HuH-7 (cell line): ENCODE data around the gene ZNF783.
"Not testable (repeated sequence)": the region's sequence is repeated elsewhere in the genome, so short reads cannot be mapped to it uniquely, and the experiment has no call there.

Source experiments
- DNase-seq: peaks from one replicate; pipeline ENCODE4 v3.0.0; 2011; ENCODE audit warnings: low spot score

The ZNF783 gene

DNA sequence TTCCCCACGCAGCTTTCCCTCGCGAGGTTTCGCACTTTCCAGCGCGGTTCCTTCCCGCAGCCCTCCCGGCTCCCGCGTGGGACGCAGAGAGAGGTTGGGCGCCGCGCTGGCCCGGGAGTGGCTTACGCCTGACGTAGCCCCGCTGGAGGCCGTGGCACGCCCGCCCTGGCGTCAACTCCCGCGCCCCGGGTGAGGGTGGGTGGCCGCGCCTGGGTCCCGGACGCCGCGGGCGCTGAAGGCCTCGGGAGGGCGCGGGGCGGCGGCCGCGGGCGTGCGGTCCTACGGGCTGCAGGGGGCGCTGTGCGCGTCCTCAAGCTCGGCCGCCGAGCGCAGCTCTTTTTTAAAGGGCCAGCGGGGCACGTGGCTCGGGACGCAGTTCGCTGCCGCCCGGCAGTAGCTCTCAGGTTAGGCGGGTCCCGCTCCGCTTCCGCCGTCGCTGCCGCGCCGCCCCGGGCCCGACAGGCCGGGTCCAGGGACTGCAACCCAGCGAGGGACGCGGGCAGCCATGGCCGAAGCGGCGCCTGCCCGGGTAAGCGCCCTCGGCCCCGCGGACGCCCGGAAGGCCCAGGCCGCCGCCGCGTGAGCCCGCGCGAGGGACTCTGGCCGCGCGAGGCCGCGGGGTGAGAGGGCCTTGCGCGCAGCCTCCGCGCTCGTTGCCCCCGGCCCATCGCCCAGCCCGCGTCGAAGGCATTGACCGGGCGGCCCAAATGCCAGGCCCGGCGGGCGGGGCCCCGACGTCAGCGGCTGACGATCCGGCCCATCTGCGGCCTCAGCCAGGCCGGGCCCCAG lies at the start of gene ZNF783:
Gene ZNF783, plus strand, starts transcription at position 368 of the 789 bp plus-strand sequence. Its CDS starts 138 bp downstream, at position 506.
- DNase-seq, result peak; percentile 91

DNA sequence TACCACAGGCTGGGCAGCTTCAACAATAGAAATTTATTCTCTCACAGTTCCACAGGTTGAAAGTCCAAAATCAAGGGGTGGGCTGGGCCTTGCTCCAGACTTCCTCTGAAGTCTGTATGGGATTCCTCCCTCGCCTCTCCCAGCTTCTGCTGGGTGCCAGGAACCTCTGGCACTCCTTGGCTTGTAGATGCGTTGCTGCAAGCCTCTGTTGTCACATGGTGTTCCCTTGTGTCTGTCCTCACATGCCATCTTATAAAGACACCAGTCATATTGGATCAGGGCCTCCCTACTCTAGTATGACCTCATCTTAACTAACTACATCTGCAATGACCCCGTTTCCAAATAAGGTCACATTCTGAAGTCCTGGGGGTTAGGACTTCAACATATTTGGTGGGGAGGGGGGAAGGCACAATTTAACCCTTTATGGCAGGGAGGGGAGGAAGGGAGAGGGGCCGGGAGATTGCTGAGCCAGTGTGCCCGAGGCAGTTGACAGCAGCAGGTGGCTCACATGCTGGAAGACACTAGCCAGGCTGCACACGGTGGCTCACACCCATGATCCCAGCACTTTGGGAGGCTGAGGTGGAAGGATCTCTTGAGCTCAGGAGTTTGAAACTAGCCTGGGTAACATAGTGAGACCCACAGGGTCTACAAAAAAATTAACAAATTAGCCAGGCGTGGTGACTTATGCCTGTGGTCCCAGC lies 47.8 kb upstream of the ZNF783 start:
- DNase-seq, result no peak

DNA sequence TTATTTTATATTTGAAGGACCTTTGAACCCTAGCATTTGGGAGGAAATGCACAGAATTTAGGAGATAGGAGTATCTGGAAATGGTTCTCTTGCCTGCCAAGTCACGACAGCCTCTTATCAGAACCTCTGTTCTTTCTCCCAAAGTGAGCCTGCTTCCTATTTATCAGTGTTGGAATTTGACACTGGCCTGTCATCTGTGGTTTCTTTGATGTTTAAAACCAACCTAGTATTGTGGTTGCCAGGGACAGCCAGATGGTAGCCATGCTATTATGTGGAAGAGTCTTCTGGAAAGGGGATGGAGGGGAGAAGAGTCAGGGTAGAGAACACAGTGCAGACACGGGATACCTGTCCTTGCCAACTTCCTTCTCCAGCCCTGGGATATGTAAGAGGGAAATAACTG lies 45.6 kb upstream of the ZNF783 start:
- no peak for DNase-seq

DNA sequence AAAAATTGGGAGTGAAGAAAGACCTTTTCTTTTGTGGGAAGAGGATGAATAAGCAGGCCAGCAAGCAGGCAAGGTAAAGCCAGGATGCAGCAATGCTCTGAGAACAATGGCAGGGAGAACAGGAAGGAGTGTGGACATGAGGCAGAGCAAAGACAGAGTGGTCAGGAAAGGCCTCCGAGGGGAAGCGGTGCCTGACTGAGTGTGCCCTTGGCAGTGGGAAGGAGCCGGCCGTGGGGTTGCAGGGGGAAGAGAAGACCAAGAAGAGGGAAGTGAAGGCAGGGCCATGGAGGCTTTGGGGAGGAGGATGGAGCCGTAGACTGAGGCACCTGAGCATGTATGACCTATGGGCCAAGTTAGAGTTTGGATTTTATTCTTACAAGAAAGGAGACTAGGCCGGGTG lies 44.4 kb upstream of the ZNF783 start:
- DNase-seq, result no peak

DNA sequence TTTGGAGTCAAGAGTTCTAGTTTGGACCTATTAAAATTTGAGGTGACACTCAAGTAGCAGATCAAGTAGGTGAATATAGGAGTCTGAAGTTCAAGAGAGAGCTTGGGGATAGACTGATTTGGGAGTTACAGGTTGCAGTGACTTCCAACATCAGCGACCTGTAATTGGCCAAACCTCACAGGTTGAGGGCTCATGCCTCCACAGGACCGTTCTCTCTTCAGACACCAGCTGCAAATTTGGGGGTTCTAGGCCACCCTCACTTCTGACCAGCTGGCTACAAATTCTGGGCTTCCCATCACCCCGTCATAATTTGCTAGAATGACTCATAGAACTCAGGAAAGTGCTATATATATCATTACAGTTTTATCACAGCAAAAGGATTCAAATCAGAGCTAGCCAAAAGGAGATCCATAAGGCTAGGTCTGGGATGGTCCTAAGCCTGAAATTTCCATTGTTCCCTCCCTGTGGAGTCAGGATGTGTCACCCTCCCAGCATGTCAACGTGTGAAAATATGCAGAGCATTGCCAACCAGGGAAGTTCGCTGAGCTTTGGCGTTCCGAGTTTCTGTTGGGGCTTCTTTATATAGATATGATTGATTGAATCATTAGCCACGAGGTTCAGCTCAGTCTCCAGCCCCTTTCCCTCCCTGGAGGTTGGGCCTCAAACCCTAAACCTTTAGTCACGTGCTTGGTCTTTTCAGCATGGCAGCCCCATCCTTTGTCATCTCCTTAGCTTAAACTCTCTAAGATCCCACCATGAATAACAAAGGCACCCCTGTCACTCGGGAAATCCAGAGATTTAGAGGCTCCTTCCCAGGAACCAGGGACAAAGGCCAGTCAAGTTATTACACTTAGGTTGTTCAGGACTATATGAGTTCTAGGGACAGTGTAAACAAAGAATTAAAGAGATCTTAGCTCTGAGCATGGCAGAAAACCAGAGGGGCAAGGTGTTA lies 43.3 kb upstream of the ZNF783 start:
- no peak for DNase-seq

DNA sequence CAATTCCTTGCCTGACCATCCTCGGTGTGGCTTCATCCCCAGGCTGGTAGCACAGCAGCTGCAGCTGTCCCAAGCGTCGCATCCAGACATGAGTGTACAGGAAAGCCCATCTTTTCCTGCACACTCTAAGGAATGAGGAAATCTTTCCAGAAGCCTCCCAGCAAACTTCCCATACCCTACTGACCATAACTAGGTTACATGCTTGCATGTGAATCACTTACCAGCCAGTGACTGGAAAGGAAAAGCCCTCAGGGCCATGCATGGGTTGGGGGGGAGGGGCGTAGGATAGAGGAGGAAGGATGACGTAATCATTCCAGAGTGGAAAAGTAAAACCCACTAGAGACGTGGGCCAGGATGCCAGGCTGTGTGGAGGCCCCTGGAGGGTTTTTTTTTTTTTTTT lies 41.5 kb upstream of the ZNF783 start:
- DNase-seq, result no peak

DNA sequence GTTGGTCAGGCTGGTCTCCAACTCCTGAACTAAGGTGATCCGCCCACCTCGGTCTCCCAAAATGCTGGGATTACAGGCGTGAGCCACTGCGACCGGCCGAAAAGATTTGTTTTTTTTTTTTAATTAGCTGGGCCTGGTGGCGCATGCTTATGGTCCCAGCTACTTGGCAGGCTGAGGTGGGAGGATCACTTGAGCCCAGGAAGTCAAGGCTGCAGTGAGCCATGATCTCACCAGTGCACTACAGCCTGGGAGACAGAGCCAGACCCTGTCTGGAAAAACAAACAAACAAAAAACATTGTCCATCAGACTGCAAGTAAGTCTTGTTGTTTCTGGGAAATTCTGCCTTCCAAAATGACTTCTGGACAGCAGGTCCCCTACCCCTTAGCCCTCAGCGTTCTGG lies 38.8 kb upstream of the ZNF783 start:
- DNase-seq, result no peak

DNA sequence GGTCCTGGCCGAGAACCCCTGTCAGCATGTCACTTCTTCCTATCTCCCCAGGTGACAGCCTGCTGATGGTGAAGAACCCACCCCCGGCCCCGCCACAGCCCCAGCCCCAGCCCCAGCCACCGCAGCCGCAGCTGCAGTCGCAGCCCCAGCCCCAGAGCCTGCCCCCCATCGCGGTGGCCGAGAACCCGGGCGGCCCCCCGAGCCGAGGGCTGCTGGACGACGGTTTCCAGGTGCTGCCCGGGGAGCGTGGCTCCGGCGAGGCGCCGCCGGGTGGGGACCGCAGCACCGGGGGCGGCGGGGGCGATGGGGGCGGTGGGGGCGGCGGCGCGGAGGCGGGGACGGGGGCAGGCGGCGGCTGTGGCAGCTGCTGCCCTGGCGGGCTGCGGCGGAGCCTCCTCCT lies 38.2 kb upstream of the ZNF783 start:
- no peak for DNase-seq

DNA sequence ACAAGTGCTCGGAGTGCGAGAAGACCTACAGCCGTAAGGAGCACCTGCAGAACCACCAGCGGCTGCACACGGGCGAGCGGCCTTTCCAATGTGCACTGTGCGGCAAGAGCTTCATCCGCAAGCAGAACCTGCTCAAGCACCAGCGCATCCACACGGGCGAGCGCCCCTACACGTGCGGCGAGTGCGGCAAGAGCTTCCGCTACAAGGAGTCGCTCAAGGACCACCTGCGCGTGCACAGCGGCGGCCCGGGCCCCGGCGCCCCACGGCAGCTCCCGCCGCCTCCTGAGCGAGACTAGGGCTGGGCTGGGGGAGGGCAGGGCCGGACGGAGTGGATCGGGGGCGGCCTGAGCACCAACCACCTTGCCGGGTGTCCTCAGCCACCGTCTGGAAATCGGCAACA lies 37.6 kb upstream of the ZNF783 start:
- no peak for DNase-seq

DNA sequence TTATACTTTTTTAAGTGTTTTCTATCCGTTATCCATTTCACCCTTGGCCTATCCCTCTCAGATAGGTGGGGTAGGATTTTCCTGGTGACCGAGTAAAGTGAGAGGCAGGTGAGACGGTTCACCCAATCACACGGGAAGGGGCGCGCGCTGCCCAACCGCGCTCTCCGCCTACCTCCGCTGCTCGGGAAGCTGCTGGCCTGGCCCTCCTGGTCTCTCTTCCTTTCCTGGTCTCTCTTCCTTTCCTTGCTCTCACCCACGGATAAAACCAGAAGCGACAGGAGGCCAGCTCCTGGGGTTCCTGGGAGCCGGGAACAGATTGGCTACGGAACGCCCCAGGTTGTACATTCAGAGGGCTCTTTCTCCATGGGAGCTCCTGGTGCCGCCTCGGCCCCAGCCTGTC lies 36.9 kb upstream of the ZNF783 start:
- no peak for DNase-seq

DNA sequence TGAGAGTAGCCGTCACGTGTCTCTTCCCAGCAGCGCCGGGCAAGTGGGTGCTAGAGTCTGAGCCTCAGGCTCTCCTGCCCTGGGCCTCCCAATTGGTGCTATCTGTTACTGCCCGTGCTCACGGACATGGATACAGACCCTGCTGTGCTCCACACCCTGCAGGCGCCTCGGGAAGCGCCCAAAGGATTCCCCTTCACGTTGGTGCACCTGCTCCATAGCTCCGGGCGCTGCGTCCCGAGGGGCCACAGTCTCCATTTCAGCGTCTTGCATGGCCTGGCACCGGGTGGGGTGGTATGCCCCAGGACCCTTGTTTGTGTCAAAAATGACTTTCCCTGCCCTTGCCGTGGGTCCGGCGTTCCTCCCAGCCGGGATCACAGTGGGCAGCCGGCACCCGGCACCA lies 36.3 kb upstream of the ZNF783 start:
- DNase-seq, result no peak

DNA sequence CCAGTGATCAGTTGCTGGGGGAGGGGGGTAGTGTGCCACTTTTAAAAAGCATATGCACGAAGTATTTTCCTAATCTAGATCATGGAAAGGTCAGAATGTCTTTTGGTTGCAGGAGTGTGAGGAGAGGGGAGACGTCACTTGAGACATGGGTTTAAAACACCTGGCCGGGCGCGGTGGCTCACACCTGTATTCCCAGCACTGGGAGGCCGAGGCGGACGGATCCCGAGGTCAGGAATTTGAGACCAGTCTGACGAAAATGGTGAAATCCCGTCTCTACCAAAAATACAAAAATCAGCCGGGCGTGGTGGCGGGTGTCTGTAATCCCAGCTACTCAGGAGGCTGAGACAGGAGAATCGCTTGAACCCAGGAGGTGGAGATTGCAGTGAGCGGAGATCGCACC lies 35.6 kb upstream of the ZNF783 start:
- DNase-seq, result not testable (repeated sequence)

DNA sequence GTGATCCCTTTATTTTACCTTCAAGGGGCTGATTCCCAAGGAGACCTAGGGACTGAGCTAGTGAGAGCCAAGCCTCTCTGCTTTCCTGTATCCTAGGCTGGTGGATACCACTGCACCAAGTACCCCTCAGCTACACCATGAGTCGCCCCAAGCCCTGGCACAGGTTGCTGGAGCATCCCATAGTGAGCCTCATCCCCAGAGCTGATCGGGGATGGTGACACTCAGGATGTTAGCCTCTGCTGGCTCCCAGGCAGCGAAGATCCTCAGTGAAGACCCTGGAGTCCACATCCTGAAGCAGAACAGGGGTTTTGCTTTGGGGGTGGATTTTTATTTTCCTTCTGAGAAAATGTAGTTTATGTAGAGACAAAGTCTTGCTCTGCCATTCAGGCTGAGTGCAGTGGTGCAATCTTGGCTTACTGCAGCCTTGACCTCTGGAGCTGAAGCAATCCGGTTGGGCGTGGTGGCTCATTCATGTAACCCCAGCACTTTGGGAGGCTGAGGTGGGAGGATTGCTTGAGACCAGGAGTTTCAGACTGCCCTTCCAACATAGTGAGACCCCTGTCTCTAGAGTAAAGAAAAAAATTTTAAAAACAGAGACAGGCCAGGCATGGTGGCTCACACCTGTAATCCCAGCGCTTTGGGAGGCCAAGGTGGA lies 35.0 kb upstream of the ZNF783 start:
- DNase-seq, result no peak

DNA sequence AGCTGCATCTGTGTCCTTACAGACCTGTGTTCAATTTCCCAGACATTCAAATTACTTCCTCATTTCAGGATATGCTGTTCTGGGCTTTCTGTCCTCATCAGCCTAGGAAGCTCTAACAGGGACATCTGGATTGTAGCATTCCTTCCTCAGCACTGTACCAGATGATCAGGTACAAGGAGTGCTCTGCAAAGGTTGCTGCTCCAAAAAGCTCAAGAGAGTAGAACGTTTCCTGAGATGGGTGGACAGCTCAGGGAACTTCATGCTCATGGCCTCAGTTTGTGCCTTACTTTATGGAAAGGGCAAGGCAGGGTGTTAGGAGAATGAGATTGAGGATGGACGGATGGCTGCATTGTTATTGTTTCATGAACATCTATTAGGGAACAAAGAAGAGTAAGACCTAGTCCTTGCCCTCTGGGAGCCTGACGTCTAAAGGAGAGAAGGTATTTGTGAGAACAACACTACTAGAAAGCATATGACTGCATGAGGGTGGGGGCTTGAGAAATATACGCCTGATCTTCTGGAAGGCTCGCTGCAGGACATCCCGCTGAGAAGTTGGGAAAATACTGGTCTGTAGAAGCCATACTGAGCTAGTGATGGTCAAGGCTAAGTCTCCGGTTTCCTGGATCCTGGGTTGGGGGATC lies 33.0 kb upstream of the ZNF783 start:
- DNase-seq, result no peak

DNA sequence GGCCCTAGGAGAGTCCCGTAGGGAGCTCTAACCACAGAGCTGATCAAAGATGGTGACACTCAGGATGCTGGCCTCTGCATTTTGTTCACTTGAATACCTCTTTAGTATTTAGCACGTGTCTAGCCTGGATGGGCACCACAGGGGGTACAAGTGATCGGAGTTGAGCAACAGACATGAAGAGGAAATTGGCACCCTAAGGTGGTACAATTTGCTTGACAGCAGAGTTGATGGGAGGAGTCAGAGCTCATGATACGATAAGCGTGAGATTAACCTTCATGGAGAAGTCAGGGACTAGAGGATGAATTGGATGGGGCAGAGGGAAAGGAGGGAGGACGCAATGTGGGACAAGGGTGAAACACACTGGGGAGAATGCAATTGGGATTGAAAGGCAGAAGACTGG lies 32.5 kb upstream of the ZNF783 start:
- DNase-seq, result no peak

DNA sequence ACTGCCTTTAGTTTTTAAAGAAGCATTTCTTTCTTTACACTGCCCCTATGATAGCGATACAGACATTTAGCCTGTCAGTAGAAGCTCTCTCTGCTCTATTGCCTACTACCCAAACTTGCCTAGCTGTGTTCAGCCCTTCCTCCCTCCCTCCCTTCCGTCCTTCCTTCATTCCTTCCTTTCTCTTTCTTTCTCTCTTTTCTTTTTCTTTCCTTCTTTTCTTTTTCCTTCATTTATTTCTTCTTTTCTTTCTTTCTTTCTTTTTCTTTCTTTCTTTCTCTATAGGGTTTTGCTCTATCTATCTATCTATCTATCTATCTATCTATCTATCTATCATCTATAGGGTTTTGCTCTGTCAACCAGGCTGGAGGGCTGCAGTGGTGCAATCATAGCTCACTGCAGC lies 29.6 kb upstream of the ZNF783 start:
- DNase-seq, result no peak

DNA sequence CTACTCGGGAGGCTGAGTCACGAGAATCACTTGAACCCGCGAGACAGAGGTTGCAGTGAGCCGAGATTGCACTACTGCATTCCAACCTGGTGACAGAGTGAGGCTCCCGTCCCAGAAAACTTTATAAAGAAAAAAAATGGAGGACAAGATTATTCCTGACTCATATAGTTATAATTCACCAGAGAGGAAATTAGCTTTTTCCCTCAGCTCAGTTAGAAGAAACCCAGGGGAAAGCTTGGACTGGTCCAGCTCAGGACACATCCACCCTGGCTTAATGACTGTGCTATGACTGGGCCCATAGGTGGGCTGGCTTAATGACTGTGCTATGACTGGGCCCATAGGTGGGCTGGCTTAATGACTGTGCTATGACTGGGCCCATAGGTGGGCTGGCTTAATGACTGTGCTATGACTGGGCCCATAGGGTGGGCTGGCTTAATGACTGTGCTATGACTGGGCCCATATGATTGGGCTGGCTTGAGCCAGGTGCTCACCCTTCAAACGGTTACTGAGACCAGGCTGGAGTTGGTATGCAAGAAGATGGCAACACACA lies 28.3 kb upstream of the ZNF783 start:
- not testable (repeated sequence) for DNase-seq

DNA sequence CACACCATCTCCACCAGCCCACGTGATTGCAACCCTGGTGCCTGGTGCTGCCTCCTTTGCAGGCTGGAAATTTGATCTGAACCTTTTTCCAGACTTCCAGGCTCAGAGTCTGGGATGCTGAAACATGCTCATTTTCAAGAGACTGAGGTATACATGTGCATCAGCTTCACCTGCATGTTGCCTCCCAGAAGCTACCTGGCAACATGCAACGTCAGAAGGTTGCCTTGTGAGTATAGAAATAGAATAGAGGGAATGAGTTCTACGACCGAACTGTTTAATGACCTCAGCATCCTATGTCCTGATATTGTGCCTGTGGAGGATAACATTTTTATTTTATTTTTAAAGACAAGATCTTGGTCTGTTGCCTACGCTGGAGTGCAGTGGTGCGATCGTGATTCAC lies 24.5 kb upstream of the ZNF783 start:
- DNase-seq, result no peak

DNA sequence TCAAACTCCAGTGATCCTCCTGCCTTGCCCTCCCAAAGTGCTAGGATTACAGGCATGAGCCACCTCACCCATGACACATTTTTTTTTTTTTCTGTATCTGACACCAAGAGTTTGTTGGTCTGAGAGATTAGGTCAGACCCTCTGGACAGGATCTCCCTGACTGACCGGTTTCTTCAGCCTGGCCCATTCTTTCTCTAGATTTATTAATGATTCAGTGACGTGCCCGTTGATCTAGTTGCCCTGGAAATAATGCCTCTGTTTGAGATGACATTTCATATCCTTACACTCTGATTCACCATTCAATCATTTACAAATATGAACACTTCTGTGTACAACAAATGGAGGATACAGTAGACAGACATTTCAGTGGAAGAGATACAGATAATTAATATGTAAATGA lies 23.9 kb upstream of the ZNF783 start:
- no peak for DNase-seq

DNA sequence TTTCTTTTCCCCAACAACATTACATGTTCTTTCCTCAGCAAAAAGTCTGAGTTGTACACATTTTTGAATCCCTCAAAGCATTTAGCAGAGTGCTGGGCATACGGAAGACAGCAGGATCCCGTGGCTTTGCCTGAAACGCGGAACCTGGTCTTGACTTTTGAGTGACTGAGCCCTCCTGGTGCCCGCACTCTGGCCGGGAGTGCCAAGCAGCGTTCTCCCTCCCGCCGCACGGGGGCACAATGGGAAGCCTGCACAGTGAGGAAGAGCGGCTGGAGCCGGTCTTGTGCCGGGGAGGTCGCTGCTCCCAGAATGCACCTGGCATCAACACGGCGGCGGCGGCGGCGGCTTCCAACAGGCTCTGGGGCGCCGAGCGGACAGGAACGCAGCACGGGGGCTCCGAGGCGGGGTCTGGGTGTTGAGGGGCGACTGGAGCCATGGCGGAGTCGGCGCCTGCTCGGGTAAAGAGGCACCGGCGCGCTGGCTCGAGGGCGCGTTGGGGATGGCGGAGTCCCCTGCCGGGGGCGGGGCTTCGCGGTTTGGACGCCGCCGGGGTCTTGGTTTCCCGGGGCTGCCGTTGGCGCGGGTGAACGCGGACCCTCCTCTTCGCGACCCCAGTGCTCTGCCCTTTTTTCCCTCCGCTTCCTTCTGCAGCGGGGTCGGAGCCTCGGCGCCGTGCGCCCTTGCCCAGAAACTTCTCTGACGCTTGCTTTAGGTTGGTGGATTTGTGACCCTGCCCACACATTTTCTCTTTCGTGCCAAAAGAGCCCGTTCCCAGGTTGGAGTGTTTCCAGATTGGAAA lies 22.5 kb upstream of the ZNF783 start, which contains the start of gene ZNF212:
Gene ZNF212, plus strand, starts transcription at position 307 of the 799 bp plus-strand sequence. Its CDS starts 128 bp downstream, at position 435.
- peak; percentile 99 for DNase-seq
